ENCODE results near the gene UTS2.

Gene UTS2

GRCh38 chr1:7809742-7810141, 43.1 kb downstream of the UTS2 start:
- DNase-seq, result no peak

GRCh38 chr1:7808253-7808844, 44.5 kb downstream of the UTS2 start:
- DNase-seq, result peak; percentile 57 to 70

- no peak for DNase-seq
Measured at GRCh38 chr1:7805460-7805859, 47.4 kb downstream of the UTS2 start.

Measured in Kasumi-1 (cell line).